ENCODE data around the gene PACRG. TPM values are rescaled to one million over a fixed set of nuclear protein-coding genes. Genes with fewer than 3 reads are reported as not detected.

Gene PACRG
- polyA plus RNA-seq, 1 donor from 2014 or later, result 16.6 TPM

DNA sequence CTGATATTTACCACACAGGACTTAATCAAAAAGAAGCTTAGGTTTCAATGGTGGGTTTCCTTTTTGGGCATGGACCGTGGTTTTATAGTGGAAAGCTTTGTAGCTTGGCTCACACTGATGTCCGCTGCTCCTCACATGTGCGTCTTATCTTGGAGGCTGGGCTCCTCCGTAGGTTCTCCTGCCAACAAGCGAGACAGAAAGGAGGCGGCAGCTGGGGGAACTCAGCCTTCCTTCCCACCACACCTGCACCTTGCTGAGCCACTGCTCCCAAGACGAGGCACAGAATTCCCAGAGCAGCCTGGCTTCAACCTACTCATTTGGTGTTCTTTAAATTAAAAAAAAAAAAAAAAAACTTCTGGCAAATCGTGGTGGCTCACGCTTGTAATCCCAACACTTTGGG, 451.3 kb downstream of the PACRG start:
- Histone ChIP-seq H3K27me3 (ENCODE audit: insufficient read depth, low read depth, low read length) (no peaks in the 10 kb centered on the region), H3K9me3 (ENCODE audit: low read length) (no peaks in the 10 kb centered on the region), H3K27ac (ENCODE audit: low read length) (no peak overlapping the region), H3K9me2 (ENCODE audit: insufficient read depth, low read length) (no peaks in the 10 kb centered on the region), H3K4me2 (ENCODE audit: low read length) (no peak overlapping the region), H3K36me3 (ENCODE audit: insufficient read depth, low read length) (no peaks in the 10 kb centered on the region), H3F3A (ENCODE audit: insufficient read depth, low read length, poor library complexity, severe bottlenecking) (no peaks in the 10 kb centered on the region), H3K9ac (ENCODE audit: low read length) (no peak overlapping the region), H3K79me2 (replicated peaks; ENCODE audit: insufficient read depth, low read length) (no peaks in the 10 kb centered on the region), H2AFZ (ENCODE audit: low read depth, low read length) (no peak overlapping the region), H3K4me3 (ENCODE audit: low read length) (no peak overlapping the region), H4K20me1 (ENCODE audit: insufficient read depth) (no peaks in the 10 kb centered on the region)
- TF ChIP-seq MXI1 (conservative IDR thresholded peaks at IDR 0.05; ENCODE audit: poor library complexity, severe bottlenecking) (no peak), POLR2AphosphoS5 (IDR thresholded peaks at IDR 0.05) (no peak), EZH2 (IDR thresholded peaks at IDR 0.05; ENCODE audit: borderline replicate concordance, insufficient read depth, low read length, poor library complexity, severe bottlenecking) (no peak), TAF1 (IDR thresholded peaks at IDR 0.05; ENCODE audit: low read depth) (no peak)
- TF ChIP-seq, protein P1, sequence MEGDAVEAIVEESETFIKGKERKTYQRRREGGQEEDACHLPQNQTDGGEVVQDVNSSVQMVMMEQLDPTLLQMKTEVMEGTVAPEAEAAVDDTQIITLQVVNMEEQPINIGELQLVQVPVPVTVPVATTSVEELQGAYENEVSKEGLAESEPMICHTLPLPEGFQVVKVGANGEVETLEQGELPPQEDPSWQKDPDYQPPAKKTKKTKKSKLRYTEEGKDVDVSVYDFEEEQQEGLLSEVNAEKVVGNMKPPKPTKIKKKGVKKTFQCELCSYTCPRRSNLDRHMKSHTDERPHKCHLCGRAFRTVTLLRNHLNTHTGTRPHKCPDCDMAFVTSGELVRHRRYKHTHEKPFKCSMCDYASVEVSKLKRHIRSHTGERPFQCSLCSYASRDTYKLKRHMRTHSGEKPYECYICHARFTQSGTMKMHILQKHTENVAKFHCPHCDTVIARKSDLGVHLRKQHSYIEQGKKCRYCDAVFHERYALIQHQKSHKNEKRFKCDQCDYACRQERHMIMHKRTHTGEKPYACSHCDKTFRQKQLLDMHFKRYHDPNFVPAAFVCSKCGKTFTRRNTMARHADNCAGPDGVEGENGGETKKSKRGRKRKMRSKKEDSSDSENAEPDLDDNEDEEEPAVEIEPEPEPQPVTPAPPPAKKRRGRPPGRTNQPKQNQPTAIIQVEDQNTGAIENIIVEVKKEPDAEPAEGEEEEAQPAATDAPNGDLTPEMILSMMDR (IDR thresholded peaks at IDR 0.05; ENCODE audit: poor library complexity, severe bottlenecking), result no peak
- TF ChIP-seq, protein P2, sequence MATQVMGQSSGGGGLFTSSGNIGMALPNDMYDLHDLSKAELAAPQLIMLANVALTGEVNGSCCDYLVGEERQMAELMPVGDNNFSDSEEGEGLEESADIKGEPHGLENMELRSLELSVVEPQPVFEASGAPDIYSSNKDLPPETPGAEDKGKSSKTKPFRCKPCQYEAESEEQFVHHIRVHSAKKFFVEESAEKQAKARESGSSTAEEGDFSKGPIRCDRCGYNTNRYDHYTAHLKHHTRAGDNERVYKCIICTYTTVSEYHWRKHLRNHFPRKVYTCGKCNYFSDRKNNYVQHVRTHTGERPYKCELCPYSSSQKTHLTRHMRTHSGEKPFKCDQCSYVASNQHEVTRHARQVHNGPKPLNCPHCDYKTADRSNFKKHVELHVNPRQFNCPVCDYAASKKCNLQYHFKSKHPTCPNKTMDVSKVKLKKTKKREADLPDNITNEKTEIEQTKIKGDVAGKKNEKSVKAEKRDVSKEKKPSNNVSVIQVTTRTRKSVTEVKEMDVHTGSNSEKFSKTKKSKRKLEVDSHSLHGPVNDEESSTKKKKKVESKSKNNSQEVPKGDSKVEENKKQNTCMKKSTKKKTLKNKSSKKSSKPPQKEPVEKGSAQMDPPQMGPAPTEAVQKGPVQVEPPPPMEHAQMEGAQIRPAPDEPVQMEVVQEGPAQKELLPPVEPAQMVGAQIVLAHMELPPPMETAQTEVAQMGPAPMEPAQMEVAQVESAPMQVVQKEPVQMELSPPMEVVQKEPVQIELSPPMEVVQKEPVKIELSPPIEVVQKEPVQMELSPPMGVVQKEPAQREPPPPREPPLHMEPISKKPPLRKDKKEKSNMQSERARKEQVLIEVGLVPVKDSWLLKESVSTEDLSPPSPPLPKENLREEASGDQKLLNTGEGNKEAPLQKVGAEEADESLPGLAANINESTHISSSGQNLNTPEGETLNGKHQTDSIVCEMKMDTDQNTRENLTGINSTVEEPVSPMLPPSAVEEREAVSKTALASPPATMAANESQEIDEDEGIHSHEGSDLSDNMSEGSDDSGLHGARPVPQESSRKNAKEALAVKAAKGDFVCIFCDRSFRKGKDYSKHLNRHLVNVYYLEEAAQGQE (IDR thresholded peaks at IDR 0.05; ENCODE audit: borderline replicate concordance), result no peak

DNA sequence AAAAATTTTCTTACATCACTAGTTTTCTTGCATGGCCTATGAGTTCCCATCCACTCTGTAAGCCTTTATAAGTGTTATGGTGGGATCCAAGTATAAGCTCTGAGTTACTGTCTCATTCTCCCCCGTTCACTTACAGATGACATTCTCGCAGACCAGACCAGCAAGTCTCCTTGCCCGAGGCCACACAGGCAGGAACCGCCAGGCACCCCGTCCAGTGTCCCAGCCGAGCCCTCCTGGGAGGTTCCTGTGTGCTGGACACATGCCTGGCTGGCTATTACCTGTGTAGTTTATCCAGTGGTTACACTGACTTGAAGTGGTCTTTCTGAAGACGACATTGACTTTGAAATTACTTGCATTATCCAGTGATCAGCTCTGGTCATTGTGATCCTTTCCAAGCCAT, 451.9 kb downstream of the PACRG start:
- Histone ChIP-seq H3K4me2 (ENCODE audit: low read length) (no peak overlapping the region), H3K9me3 (ENCODE audit: low read length) (no peaks in the 10 kb centered on the region), H3K36me3 (ENCODE audit: insufficient read depth, low read length) (no peaks in the 10 kb centered on the region), H3K9me2 (ENCODE audit: insufficient read depth, low read length) (no peaks in the 10 kb centered on the region), H4K20me1 (ENCODE audit: insufficient read depth) (no peaks in the 10 kb centered on the region), H2AFZ (ENCODE audit: low read depth, low read length) (no peak overlapping the region), H3K27me3 (ENCODE audit: insufficient read depth, low read depth, low read length) (no peaks in the 10 kb centered on the region), H3K79me2 (replicated peaks; ENCODE audit: insufficient read depth, low read length) (no peaks in the 10 kb centered on the region), H3K9ac (ENCODE audit: low read length) (no peak overlapping the region), H3K27ac (ENCODE audit: low read length) (no peak overlapping the region), H3K4me3 (ENCODE audit: low read length) (no peak overlapping the region), H3F3A (ENCODE audit: insufficient read depth, low read length, poor library complexity, severe bottlenecking) (no peaks in the 10 kb centered on the region)
- TF ChIP-seq RAD21 (conservative IDR thresholded peaks at IDR 0.05) (no peak), EZH2 (IDR thresholded peaks at IDR 0.05; ENCODE audit: borderline replicate concordance, insufficient read depth, low read length, poor library complexity, severe bottlenecking) (no peak), TAF1 (IDR thresholded peaks at IDR 0.05; ENCODE audit: low read depth) (no peak), EP300 (conservative IDR thresholded peaks at IDR 0.05; ENCODE audit: poor library complexity, severe bottlenecking) (no peak), SMC3 (conservative IDR thresholded peaks at IDR 0.05; ENCODE audit: poor library complexity) (no peak)
- TF ChIP-seq, protein P1 (IDR thresholded peaks at IDR 0.05; ENCODE audit: poor library complexity, severe bottlenecking), result no peak
- TF ChIP-seq, protein P2 (IDR thresholded peaks at IDR 0.05; ENCODE audit: borderline replicate concordance), result no peak

All from neural cell (in vitro differentiated cells).